ENCODE measurements around the gene MMP1. TPM values are rescaled to one million over a fixed set of nuclear protein-coding genes. Genes with fewer than 3 reads are reported as not detected.

Gene MMP1
- total RNA-seq, 4 donors from 2014 or later: not detected

DNA sequence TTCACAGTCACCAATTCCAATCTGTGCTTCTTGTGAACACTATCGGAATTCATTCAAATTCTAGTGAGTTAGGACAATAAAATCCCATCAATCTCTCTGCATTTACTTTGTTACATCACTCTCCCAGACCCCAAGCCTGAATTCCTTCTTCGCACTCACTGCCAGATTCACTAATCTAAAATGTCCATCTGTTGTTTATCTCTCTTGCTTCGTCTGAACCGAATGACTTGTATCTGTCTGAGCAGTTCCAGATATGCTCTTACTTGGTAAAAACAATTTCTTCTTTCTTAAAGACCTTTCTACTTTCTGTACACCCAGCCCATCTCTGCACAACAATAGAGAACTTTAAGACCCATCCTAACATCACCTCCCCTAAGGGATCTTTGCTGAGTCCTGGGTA is 24.6 kb downstream of the MMP1 start:
- intact Hi-C loops (cut with DNase I; ENCODE audit: low total_unique reads) (no loop called here), in situ Hi-C loops (cut with MboI; ENCODE audit: low sequenced_read_pairs in 4 of 4) (no loop called here)
- TF ChIP-seq POLR2A (IDR thresholded peaks at IDR 0.05): no peak
- TF ChIP-seq, protein P1, sequence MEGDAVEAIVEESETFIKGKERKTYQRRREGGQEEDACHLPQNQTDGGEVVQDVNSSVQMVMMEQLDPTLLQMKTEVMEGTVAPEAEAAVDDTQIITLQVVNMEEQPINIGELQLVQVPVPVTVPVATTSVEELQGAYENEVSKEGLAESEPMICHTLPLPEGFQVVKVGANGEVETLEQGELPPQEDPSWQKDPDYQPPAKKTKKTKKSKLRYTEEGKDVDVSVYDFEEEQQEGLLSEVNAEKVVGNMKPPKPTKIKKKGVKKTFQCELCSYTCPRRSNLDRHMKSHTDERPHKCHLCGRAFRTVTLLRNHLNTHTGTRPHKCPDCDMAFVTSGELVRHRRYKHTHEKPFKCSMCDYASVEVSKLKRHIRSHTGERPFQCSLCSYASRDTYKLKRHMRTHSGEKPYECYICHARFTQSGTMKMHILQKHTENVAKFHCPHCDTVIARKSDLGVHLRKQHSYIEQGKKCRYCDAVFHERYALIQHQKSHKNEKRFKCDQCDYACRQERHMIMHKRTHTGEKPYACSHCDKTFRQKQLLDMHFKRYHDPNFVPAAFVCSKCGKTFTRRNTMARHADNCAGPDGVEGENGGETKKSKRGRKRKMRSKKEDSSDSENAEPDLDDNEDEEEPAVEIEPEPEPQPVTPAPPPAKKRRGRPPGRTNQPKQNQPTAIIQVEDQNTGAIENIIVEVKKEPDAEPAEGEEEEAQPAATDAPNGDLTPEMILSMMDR (IDR thresholded peaks at IDR 0.05 in 4 of 5, conservative IDR thresholded peaks at IDR 0.05 in 1 of 5): no peak
- no peaks in the 10 kb centered on the region for H3K36me3 ChIP-seq
- no peak for DNase-seq
- no peaks in the 10 kb centered on the region for H3K27me3 ChIP-seq
- H3K4me3 ChIP-seq: no peak overlapping the region
- no peaks in the 10 kb centered on the region for H3K9me3 ChIP-seq
- H3K4me1 ChIP-seq: no peaks in the 10 kb centered on the region
- no peak for ATAC-seq
- no peak overlapping the region for H3K27ac ChIP-seq

- Histone ChIP-seq H3K4me1 (no peaks in the 10 kb centered on the region), H3K27ac (no peak overlapping the region), H3K4me3 (no peak overlapping the region), H3K9me3 (no peaks in the 10 kb centered on the region), H3K36me3 (no peaks in the 10 kb centered on the region), H3K27me3 (no peaks in the 10 kb centered on the region)
- in situ Hi-C loops (cut with MboI; ENCODE audit: low sequenced_read_pairs in 4 of 4): no loop called here
- no peak for ATAC-seq
- no peak for DNase-seq
- intact Hi-C loops (cut with DNase I; ENCODE audit: low total_unique reads): no loop called here
- no peak for TF ChIP-seq POLR2A (IDR thresholded peaks at IDR 0.05)
- TF ChIP-seq, protein P1 (IDR thresholded peaks at IDR 0.05 in 4 of 5, conservative IDR thresholded peaks at IDR 0.05 in 1 of 5): no peak
Observed at GRCh38 chr11:102771351-102771750, 26.6 kb downstream of the MMP1 start.

DNA sequence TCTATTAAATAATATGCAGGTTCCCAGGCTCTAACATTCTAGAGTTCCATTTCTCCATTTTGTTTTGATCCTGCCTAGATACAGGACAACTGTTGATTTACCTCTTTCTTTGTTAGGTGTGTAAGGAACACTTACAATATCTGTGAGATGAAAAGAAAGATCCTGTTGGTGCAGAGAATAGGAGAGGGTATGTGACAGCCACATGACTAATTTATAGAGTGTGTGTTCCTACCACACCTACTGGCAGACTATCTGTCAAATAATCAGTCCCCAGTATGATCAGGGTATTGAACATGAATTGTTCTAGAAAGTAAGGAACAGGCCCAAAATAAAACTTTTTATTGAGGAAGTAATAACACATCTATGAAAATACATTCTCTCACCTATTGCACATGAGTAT is 27.8 kb downstream of the MMP1 start:
- TF ChIP-seq, protein P1 (IDR thresholded peaks at IDR 0.05 in 4 of 5, conservative IDR thresholded peaks at IDR 0.05 in 1 of 5): no peak
- no peak for TF ChIP-seq POLR2A (IDR thresholded peaks at IDR 0.05)
- H3K4me3 ChIP-seq: no peak overlapping the region
- H3K9me3 ChIP-seq: no peaks in the 10 kb centered on the region
- no peak for DNase-seq
- H3K36me3 ChIP-seq: no peaks in the 10 kb centered on the region
- intact Hi-C loops (cut with DNase I; ENCODE audit: low total_unique reads) (no loop called here), in situ Hi-C loops (cut with MboI; ENCODE audit: low sequenced_read_pairs in 4 of 4) (no loop called here)
- ATAC-seq: no peak
- no peaks in the 10 kb centered on the region for H3K4me1 ChIP-seq
- no peaks in the 10 kb centered on the region for H3K27me3 ChIP-seq
- H3K27ac ChIP-seq: no peak overlapping the region

- DNase-seq (no peak), ATAC-seq (no peak)
- H3K36me3 ChIP-seq: no peaks in the 10 kb centered on the region
- H3K4me1 ChIP-seq: no peaks in the 10 kb centered on the region
- no peak for TF ChIP-seq POLR2A (IDR thresholded peaks at IDR 0.05)
- TF ChIP-seq, protein P1 (IDR thresholded peaks at IDR 0.05 in 4 of 5, conservative IDR thresholded peaks at IDR 0.05 in 1 of 5): no peak
- H3K27ac ChIP-seq: no peak overlapping the region
- intact Hi-C loops (cut with DNase I; ENCODE audit: low total_unique reads) (no loop called here), in situ Hi-C loops (cut with MboI; ENCODE audit: low sequenced_read_pairs in 4 of 4) (no loop called here)
- H3K9me3 ChIP-seq: no peaks in the 10 kb centered on the region
- H3K4me3 ChIP-seq: no peak overlapping the region
- no peaks in the 10 kb centered on the region for H3K27me3 ChIP-seq
Observed at GRCh38 chr11:102767800-102768199, 30.2 kb downstream of the MMP1 start.

DNA sequence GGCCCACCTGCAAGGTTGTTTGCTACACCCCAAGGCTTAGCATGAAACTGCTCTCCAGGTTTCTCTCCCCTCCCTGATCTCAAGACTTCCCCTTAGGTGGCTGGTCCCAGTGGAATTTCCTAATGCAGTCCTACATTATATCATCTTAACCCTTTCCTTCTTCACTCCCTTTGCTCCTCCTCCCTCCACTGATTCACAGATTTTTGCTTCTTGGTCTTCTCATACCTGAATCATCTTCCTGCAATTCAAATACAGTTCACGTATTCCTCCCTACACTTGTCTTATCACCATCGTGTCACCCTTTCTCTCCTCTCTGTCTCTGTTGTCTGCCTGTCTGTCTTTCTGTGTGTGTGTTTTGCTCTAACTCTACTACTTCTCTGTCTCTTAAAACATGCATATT is 34.5 kb downstream of the MMP1 start:
- no peaks in the 10 kb centered on the region for H3K36me3 ChIP-seq
- H3K4me3 ChIP-seq: no peak overlapping the region
- TF ChIP-seq POLR2A (IDR thresholded peaks at IDR 0.05): no peak
- H3K9me3 ChIP-seq: no peaks in the 10 kb centered on the region
- DNase-seq (no peak), ATAC-seq (no peak)
- no peak overlapping the region for H3K27ac ChIP-seq
- in situ Hi-C loops (cut with MboI; ENCODE audit: low sequenced_read_pairs in 4 of 4): no loop called here
- intact Hi-C loops (cut with DNase I; ENCODE audit: low total_unique reads): no loop called here
- no peaks in the 10 kb centered on the region for H3K4me1 ChIP-seq
- no peaks in the 10 kb centered on the region for H3K27me3 ChIP-seq

All from gastrocnemius medialis (tissue), 4 donors.